Stimulated activated CD4-positive, alpha-beta T cell treated with anti-CD3 and anti-CD28 coated beads, Interleukin-2, amount 100 ng/mL, for 4 hours (primary cell): Measurements from ENCODE around the gene PLA2G10.
"Not testable (repeated sequence)": the region's sequence is repeated elsewhere in the genome, so short reads cannot be mapped to it uniquely, and the experiment has no call there.

Experiments
- DNase-seq: peaks from one replicate; pipeline ENCODE4 v3.0.0-alpha.2; 2020; ENCODE audit warnings: low read depth

PLA2G10 gene, protein sequence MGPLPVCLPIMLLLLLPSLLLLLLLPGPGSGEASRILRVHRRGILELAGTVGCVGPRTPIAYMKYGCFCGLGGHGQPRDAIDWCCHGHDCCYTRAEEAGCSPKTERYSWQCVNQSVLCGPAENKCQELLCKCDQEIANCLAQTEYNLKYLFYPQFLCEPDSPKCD

GRCh38 chr16:14694129-14694528 lies at the start of gene PLA2G10:
Gene PLA2G10, minus strand, starts transcription at chr16:14694308. Its CDS starts 79 bp downstream, at chr16:14694229.
- DNase-seq, result not testable (repeated sequence)

DNA sequence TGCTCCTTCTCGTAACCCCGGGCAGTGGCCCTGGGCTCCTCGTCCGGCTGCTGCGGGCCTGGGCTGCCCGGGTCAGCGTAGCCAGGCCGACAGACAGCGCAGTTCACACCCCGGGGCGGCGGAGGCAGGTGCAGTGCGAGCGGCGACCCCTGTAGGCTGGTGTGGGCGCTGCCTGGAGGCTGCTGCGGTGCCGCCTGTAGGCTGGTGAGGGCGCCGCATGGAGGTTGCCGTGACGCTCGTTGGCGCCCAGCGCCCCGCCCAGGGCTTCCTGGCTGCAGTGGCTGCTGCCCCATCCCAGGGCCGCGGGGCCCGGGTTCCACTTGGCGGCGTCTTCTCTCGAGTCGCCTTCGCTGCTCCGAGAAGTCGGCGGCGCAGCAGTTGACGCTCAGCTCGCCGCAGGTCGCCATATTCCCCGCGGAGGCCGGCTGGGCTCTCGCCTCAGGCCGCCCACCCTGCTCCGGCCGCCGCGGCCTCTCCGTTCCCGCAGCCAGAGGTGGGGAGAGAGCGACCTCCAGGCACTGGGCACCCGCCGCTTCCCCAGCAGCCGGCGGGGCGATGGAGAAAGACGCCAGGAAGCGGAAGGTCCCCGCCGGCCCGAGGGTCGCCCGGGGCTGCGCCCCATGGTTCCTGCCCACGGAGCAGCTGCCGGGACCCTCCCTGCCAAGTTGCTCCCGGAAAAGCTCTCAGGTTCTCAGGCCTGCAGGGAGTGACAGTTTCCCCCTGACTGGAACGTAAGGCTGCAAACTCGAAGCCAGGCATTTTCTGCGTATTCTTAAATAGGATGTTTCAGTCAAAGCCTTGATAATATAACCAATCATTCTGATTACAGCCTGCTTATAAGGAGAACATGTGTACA lies 48.4 kb upstream of the PLA2G10 start, which contains the start of gene NPIPA2:
Gene NPIPA2 (plus strand): TSS at position 261 of the 856 bp plus-strand sequence. CDS start 5,533 bp downstream, outside the sequence.
- not testable (repeated sequence) for DNase-seq

DNA sequence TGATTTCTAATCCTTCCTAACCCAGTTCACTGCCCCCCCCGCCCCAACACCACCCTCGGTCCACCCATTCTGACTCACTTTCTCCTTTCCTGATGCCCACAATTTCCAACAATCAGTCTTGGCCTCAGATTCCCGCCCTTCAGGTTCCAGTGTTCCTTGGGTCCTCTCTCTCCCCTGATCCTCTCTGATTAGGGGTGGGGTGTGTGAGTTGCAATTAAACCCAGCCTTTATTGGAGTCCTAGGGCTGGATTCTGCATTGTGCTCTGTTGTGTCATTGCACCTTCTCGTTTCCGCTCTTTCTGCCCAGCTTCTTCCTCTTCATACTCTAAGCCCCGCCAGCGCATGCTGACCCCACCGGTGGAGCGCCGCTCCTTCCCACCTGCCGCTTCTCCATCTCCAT lies 47.7 kb upstream of the PLA2G10 start:
- not testable (repeated sequence) for DNase-seq

DNA sequence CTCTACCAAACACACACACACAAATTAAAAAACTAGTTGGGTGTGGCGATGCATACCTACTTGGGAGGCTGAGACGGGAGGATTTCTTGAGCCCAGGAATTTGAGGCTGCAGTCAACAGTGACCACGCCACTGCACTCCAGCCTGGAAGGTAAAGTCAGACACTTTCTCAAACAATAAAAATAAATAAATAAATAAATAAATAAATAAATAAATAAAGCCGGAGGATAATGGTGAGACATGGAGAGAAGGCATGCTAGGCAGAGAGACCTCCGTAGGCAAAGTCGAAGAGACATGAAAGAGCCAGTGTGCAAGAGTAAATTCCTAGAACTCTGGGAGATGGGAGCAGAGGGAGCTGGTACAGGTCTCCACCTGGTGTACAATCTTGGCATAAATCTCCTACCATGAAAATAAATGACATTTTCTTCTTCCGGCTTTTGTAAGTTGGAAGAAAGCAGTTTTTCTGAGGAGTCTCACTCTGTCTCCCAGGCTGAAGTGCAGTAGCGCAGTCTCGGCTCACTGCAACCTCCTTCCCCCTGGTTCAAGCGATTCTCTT lies 46.8 kb upstream of the PLA2G10 start:
- DNase-seq, result not testable (repeated sequence)

- DNase-seq, result not testable (repeated sequence)
These were observed 39.1 kb upstream of the PLA2G10 start for GRCh38 chr16:14733233-14733632.

DNA sequence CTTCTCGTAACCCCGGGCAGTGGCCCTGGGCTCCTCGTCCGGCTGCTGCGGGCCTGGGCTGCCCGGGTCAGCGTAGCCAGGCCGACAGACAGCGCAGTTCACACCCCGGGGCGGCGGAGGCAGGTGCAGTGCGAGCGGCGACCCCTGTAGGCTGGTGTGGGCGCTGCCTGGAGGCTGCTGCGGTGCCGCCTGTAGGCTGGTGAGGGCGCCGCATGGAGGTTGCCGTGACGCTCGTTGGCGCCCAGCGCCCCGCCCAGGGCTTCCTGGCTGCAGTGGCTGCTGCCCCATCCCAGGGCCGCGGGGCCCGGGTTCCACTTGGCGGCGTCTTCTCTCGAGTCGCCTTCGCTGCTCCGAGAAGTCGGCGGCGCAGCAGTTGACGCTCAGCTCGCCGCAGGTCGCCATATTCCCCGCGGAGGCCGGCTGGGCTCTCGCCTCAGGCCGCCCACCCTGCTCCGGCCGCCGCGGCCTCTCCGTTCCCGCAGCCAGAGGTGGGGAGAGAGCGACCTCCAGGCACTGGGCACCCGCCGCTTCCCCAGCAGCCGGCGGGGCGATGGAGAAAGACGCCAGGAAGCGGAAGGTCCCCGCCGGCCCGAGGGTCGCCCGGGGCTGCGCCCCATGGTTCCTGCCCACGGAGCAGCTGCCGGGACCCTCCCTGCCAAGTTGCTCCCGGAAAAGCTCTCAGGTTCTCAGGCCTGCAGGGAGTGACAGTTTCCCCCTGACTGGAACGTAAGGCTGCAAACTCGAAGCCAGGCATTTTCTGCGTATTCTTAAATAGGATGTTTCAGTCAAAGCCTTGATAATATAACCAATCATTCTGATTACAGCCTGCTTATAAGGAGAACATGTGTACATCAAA lies 9.3 kb upstream of the PLA2G10 start, which contains the start of gene NPIPA3:
Gene NPIPA3 (plus strand): TSS at position 256 of the 856 bp plus-strand sequence. CDS start 5,533 bp downstream, outside the sequence.
- not testable (repeated sequence) for DNase-seq

- not testable (repeated sequence) for DNase-seq
These were observed 8.6 kb upstream of the PLA2G10 start for GRCh38 chr16:14702672-14703071.

GRCh38 chr16:14701859-14702258 lies 7.8 kb upstream of the PLA2G10 start:
- not testable (repeated sequence) for DNase-seq

GRCh38 chr16:14685870-14686793 lies 8.0 kb downstream of the PLA2G10 start:
- DNase-seq, result not testable (repeated sequence)

GRCh38 chr16:14682121-14682520 lies 12.0 kb downstream of the PLA2G10 start:
- no peak for DNase-seq

GRCh38 chr16:14681115-14681514 lies 13.0 kb downstream of the PLA2G10 start:
- no peak for DNase-seq

GRCh38 chr16:14680396-14680795 lies 13.7 kb downstream of the PLA2G10 start:
- DNase-seq, result not testable (repeated sequence)

GRCh38 chr16:14678748-14679497 lies 15.2 kb downstream of the PLA2G10 start:
- no peak for DNase-seq

DNA sequence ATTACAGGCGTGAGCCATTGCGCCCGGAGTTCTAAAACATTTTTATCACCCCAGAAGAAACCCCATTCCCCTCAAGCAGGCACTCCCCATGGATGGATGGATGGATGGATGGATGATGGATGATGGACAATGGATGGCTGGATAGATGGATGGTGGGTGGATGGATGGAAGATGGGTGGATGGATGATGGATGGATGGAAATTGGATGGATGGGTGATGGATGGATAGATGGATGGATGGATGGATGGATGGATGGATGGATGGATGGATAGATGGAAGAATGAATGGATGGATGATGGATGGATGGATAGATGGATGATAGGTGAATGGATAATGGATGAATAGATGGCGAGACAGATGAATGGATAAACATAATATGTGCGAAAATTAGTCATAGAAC lies 16.5 kb downstream of the PLA2G10 start:
- no peak for DNase-seq

DNA sequence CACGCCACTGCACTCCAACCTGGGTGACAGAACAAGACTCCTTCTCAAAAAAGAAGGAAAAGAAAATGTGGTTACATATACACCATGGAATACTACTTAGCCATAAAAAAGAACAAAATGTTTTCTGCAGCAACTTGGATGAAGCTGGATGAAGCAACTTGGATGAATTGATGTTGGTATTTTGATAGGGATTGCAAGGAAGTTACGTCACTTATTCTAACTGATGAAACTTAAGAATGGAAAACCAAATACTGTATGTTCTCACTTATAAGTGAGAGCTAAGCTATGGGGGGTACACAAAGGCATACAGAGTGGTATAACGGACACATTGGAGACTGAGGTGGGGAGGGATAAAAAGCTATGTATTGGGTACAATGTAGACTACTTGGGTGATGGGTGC lies 17.5 kb downstream of the PLA2G10 start:
- no peak for DNase-seq

DNA sequence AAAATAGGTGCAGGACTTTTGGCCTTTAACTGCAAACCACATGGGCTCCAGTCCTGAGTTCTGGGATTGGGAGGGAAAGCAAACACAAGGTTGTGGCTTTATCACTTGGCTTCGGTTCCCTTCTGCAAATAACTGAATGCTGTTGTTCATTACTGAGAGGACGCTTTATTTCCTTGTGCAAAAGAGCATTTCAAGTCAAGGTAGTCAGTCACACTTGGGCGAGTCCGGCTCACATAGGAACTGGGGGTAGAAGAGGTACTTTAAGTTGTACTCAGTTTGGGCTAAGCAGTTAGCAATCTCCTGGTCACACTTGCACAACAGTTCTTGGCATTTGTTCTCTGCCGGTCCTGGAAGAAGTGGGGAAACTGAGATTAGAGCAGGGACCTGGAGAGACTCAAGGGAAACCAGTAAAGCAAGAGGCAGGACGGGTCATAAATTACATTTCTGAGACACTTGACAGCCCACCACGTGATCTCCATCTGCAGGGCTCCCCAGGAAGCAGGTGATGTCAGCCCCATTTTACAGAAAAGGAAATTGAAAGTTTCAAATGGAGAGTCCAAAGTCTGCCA lies 21.6 kb downstream of the PLA2G10 start:
- DNase-seq, result no peak

GRCh38 chr16:14669776-14670175 lies 24.3 kb downstream of the PLA2G10 start:
- DNase-seq, result no peak

- DNase-seq, result no peak
These were observed 25.4 kb downstream of the PLA2G10 start for GRCh38 chr16:14668556-14669223.
